GM12878 (cell line): ENCODE measurements around the gene SIGMAR1. TPM values are rescaled to one million over a fixed set of nuclear protein-coding genes. Genes with fewer than 3 reads are reported as not detected.

Experiments used
- ATF7 ChIP-seq: fragments of 450-650 bp; IDR thresholded peaks from 2 replicates; pipeline ENCODE4 v1.6.1; 2016; ENCODE audit warnings: low read depth, mild to moderate bottlenecking
- BMI1 ChIP-seq: fragments of 450-650 bp; IDR thresholded peaks from 2 replicates; pipeline ENCODE4 v1.6.1; 2016; ENCODE audit warnings: mild to moderate bottlenecking, moderate library complexity, borderline replicate concordance
- EED ChIP-seq: sonication (generic); IDR thresholded peaks from 2 replicates; pipeline ENCODE4 v1.6.1; 2016; ENCODE audit warnings: antibody characterized with exemption, low read depth
- HDAC6 ChIP-seq: fragments of 200-600 bp; sonication (generic); IDR thresholded peaks from one replicate; pipeline ENCODE4 v1.8.0; 2017; ENCODE audit warnings: antibody characterized with exemption; ENCODE audit not compliant: unreplicated experiment
- IRF4 ChIP-seq: IDR thresholded peaks from 2 replicates; pipeline ENCODE4 v1.6.1; 2011; ENCODE audit warnings: low read depth, low read length
- MTA2 ChIP-seq: fragments of 450-650 bp; IDR thresholded peaks from 2 replicates; pipeline ENCODE4 v1.6.1; 2016; ENCODE audit warnings: low read depth, mild to moderate bottlenecking, moderate library complexity
- MTA3 ChIP-seq: IDR thresholded peaks from 2 replicates; pipeline ENCODE4 v1.6.1; 2012; ENCODE audit warnings: low read length, inconsistent platforms, borderline replicate concordance
- PML ChIP-seq: IDR thresholded peaks from 2 replicates; pipeline ENCODE4 v1.6.1; 2012; ENCODE audit warnings: low read length, inconsistent platforms
- POLR2AphosphoS2 ChIP-seq: IDR thresholded peaks from 2 replicates; pipeline ENCODE4 v1.6.1; 2011; ENCODE audit warnings: low read depth, mild to moderate bottlenecking, low read length, improper control_type of control experiment, moderate library complexity
- RAD51 ChIP-seq: fragments of 450-650 bp; IDR thresholded peaks from 2 replicates; pipeline ENCODE4 v1.6.1; 2016; ENCODE audit warnings: moderate library complexity, mild to moderate bottlenecking, inconsistent platforms
- RB1 ChIP-seq: fragments of 450-650 bp; formaldehyde crosslinking; IDR thresholded peaks from 2 replicates; pipeline ENCODE4 v1.6.1; 2017; ENCODE audit warnings: mild to moderate bottlenecking, borderline replicate concordance
- RCOR1 ChIP-seq: conservative IDR thresholded peaks from 2 replicates; pipeline ENCODE4 v1.6.1; 2012; ENCODE audit warnings: low read depth, low read length, improper control_type of control experiment
- TAF1 ChIP-seq: IDR thresholded peaks from 2 replicates; pipeline ENCODE4 v1.6.1; 2011; ENCODE audit warnings: mild to moderate bottlenecking, low read depth, low read length, borderline replicate concordance
- TCF7 ChIP-seq: IDR thresholded peaks from 2 replicates; pipeline ENCODE4 v1.6.1; 2014; ENCODE audit warnings: antibody characterized with exemption, borderline replicate concordance
- WRNIP1 ChIP-seq: IDR thresholded peaks from 2 replicates; pipeline ENCODE4 v1.6.1; 2011; ENCODE audit warnings: low read depth, low read length, improper control_type of control experiment, borderline replicate concordance
- polyA plus RNA-seq, 11 experiments: library from polyadenylated mRNA; depleted of rRNA in 4 of 11; unstranded in 6 of 11; stranded (reverse) in 5 of 11; fragments of >200 nt; fragmentation: Nextera tagmentation in 4 of 11; fragmentation: Illumina TruSeq in 1 of 11; extraction: Ambion mirVana in 4 of 11; extraction: Trizol in 1 of 11; gene quantifications; 1 replicate in 1 of 11; 2 replicates in 10 of 11; pipeline versions ENCODE4 v1.2.1 to v1.2.3, GENCODE V29; 2011 to 2016; ENCODE audit warnings: inconsistent platforms in 2 of 11, missing spikeins in 2 of 11, low read depth in 1 of 11
- total RNA-seq, 4 experiments: library from RNA; depleted of rRNA in 3 of 4; stranded (reverse); fragments of >200 nt in 3 of 4; fragmentation: Illumina TruSeq in 1 of 4; extraction: Trizol in 1 of 4; gene quantifications; 2 replicates each; pipeline versions ENCODE4 v1.2.1 to v1.2.3, GENCODE V29; 2013 to 2021
- TF ChIP-seq, protein P1 (sequence below): fragments of 450-650 bp; IDR thresholded peaks from 2 replicates; pipeline ENCODE4 v1.6.1; 2017; ENCODE audit warnings: mild to moderate bottlenecking, low read depth, inconsistent platforms; ENCODE audit not compliant: poor library complexity, severe bottlenecking
- TF ChIP-seq, protein P2 (sequence below): fragments of 450-650 bp; formaldehyde crosslinking; IDR thresholded peaks from 2 replicates; pipeline ENCODE4 v1.4.0; 2020; ENCODE audit warnings: mild to moderate bottlenecking, moderate library complexity
- TF ChIP-seq, protein P3 (sequence below): IDR thresholded peaks from 2 replicates; pipeline ENCODE4 v1.6.1; 2012; ENCODE audit warnings: low read length, inconsistent platforms
- TF ChIP-seq, protein P4 (sequence below): IDR thresholded peaks from 2 replicates; pipeline ENCODE4 v1.6.1; 2012; ENCODE audit warnings: mild to moderate bottlenecking, low read depth, low read length

The SIGMAR1 gene
- total and polyA plus RNA-seq, 10 of the 15 experiments (the other 5 are each of a cell fraction or from before 2014, with no cell fraction given) = 7.1 to 133 (median 69.5) TPM

DNA sequence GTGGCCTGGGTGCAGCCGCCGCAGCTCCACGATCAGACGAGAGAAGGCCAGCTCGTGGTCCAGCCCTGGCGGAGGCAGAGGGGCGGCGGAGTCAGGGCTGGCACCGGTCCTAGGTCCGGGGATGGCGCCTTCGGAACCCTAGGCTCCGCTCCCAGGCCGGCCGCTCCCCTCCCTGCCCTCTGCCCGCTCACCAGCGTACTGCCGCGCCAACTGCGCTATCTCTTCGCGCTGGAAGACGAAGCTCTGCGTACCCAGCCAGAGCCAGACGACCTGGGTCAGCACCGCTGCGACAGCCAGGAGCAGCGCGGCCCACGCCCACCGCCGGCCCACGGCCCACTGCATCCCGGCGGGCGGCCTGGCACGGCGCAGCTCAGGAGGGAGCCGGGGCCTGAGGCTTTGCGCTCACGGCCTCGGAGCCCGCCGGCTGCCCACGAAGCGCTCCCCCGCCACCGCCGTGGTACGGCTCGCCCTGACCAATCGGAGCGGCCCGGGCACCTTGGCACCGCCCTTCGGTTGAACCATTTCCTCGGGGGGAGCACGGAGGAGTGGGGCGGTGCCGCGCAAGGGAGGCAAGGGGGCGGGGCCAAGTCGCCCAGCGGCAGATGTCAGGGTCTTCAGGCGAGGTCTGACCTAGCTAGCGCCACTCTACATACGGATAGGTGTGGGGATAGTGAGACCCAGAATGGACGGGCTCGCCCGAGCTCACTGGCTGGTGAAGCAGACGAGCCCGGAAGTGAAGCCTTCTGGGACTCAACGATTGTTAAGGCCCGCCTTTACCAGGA is at the start of gene SIGMAR1 (continued):
- TF ChIP-seq, protein P1, sequence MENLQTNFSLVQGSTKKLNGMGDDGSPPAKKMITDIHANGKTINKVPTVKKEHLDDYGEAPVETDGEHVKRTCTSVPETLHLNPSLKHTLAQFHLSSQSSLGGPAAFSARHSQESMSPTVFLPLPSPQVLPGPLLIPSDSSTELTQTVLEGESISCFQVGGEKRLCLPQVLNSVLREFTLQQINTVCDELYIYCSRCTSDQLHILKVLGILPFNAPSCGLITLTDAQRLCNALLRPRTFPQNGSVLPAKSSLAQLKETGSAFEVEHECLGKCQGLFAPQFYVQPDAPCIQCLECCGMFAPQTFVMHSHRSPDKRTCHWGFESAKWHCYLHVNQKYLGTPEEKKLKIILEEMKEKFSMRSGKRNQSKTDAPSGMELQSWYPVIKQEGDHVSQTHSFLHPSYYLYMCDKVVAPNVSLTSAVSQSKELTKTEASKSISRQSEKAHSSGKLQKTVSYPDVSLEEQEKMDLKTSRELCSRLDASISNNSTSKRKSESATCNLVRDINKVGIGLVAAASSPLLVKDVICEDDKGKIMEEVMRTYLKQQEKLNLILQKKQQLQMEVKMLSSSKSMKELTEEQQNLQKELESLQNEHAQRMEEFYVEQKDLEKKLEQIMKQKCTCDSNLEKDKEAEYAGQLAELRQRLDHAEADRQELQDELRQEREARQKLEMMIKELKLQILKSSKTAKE = no peak
- TF ChIP-seq EED (no peak), HDAC6 (no peak), MTA3 (no peak), WRNIP1 (no peak), RAD51 (no peak), TAF1 (peak; percentile 20; the same call in 1 of the 2 replicates), RCOR1 (no peak), MTA2 (no peak), IRF4 (no peak), POLR2AphosphoS2 (peak; percentile 76; the same call in 1 of the 2 replicates), TCF7 (no peak), PML (peak; percentile 67; the same call in 1 of the 2 replicates), BMI1 (no peak), RB1 (no peak), ATF7 (peak; percentile 98)
- TF ChIP-seq, protein P2, sequence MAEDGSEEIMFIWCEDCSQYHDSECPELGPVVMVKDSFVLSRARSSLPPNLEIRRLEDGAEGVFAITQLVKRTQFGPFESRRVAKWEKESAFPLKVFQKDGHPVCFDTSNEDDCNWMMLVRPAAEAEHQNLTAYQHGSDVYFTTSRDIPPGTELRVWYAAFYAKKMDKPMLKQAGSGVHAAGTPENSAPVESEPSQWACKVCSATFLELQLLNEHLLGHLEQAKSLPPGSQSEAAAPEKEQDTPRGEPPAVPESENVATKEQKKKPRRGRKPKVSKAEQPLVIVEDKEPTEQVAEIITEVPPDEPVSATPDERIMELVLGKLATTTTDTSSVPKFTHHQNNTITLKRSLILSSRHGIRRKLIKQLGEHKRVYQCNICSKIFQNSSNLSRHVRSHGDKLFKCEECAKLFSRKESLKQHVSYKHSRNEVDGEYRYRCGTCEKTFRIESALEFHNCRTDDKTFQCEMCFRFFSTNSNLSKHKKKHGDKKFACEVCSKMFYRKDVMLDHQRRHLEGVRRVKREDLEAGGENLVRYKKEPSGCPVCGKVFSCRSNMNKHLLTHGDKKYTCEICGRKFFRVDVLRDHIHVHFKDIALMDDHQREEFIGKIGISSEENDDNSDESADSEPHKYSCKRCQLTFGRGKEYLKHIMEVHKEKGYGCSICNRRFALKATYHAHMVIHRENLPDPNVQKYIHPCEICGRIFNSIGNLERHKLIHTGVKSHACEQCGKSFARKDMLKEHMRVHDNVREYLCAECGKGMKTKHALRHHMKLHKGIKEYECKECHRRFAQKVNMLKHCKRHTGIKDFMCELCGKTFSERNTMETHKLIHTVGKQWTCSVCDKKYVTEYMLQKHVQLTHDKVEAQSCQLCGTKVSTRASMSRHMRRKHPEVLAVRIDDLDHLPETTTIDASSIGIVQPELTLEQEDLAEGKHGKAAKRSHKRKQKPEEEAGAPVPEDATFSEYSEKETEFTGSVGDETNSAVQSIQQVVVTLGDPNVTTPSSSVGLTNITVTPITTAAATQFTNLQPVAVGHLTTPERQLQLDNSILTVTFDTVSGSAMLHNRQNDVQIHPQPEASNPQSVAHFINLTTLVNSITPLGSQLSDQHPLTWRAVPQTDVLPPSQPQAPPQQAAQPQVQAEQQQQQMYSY = no peak
- TF ChIP-seq, protein P3, sequence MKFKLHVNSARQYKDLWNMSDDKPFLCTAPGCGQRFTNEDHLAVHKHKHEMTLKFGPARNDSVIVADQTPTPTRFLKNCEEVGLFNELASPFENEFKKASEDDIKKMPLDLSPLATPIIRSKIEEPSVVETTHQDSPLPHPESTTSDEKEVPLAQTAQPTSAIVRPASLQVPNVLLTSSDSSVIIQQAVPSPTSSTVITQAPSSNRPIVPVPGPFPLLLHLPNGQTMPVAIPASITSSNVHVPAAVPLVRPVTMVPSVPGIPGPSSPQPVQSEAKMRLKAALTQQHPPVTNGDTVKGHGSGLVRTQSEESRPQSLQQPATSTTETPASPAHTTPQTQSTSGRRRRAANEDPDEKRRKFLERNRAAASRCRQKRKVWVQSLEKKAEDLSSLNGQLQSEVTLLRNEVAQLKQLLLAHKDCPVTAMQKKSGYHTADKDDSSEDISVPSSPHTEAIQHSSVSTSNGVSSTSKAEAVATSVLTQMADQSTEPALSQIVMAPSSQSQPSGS = no peak
- TF ChIP-seq, protein P4, sequence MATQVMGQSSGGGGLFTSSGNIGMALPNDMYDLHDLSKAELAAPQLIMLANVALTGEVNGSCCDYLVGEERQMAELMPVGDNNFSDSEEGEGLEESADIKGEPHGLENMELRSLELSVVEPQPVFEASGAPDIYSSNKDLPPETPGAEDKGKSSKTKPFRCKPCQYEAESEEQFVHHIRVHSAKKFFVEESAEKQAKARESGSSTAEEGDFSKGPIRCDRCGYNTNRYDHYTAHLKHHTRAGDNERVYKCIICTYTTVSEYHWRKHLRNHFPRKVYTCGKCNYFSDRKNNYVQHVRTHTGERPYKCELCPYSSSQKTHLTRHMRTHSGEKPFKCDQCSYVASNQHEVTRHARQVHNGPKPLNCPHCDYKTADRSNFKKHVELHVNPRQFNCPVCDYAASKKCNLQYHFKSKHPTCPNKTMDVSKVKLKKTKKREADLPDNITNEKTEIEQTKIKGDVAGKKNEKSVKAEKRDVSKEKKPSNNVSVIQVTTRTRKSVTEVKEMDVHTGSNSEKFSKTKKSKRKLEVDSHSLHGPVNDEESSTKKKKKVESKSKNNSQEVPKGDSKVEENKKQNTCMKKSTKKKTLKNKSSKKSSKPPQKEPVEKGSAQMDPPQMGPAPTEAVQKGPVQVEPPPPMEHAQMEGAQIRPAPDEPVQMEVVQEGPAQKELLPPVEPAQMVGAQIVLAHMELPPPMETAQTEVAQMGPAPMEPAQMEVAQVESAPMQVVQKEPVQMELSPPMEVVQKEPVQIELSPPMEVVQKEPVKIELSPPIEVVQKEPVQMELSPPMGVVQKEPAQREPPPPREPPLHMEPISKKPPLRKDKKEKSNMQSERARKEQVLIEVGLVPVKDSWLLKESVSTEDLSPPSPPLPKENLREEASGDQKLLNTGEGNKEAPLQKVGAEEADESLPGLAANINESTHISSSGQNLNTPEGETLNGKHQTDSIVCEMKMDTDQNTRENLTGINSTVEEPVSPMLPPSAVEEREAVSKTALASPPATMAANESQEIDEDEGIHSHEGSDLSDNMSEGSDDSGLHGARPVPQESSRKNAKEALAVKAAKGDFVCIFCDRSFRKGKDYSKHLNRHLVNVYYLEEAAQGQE = no peak
